HG02884 (cell line): ENCODE data around the gene SRPK3.
"Not testable (repeated sequence)": the region's sequence is repeated elsewhere in the genome, so short reads cannot be mapped to it uniquely, and the experiment has no call there.

Source experiments
- ATAC-seq: cut with Tn5 transposase; IDR thresholded peaks from one replicate; pipeline ENCODE4 v1.9.1; 2021; ENCODE audit warnings: mild to moderate bottlenecking, moderate library complexity; ENCODE audit not compliant: unreplicated experiment

Gene SRPK3

DNA sequence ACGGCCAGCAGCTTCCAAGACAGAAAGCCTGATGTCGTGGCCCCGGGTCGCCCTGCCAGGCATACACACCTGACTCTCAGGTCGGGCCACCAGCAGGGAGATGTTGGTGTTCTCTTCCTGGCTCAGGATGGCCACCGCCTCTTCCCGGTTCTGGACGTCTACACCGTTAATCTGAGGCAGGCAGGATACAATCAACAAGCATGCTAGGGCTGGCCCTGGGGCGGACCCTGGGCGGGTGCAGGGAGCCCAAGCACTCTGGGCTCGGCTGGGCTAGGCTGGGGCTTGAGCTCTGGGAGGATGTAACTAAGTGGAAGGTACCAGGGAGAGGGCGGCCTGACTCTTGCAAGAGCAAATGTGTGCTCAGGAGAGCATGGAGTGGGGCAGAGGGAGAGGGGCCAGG is 24.6 kb downstream of the SRPK3 start:
- ATAC-seq: no peak

DNA sequence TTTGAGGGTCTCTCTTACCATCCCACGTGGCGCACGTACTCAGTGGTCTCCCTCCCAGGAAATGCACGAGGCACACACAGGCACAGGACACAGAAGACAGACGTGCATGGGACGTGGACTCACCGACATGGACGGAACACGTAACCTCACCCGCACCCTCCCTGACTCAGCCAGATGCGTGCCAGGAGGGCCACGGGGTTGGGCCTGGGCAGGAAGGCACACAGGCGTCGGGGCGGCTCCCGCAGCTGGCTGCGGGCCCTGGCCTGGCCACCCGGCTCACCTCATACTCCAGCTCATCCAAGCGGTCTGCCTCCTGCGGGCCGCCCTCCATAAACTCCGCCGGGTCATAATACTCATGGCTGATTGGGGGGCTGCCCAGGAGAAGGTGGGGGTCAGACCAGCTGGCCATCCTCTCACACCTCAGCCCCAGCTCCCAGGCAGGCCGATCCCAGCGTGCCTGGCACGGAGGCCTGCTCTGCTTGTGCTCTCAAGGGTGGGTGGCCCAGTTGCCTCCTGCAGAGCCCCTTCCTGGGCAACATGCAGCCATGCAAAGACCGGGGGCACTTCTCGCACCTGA is 26.2 kb downstream of the SRPK3 start:
- no peak for ATAC-seq

DNA sequence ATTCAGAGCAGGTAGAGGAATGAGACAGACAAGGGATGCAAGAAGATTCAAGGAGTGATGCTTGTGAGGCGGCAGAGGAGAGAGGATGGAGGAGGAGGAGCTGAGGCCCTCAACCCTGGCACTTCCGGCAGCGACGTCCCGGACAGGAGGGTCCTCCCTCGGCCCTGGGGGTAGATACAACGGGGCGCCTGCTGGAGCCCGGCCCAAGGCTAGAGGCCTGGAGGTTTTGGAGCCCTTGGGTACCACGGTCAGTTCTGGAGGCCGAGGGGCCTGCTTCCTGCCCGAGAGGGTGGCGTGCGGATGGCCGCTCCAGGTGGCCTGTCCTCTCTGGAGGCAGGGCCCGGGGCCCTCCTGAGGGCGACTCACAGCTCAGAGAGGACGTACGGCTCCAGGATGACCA is 27.1 kb downstream of the SRPK3 start:
- no peak for ATAC-seq

DNA sequence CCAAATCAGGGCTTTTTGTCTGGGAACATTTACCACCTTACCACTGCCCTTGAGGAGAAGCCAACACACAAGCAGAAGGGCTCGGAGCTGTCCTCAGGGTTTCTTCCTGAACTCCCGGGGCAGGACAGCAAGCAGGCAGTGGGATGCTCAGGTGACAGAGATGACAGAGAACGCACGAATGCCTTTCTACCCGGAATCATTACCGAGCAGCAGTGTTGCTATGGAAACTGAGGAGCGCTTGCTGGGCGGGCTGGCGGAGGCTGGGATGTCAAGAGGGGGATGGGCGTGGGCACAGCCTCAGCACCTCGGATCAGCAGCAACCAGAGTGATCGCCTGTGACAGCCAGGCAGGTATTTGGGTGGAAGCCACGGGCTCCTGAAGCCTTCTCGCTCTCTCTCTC is 31.4 kb downstream of the SRPK3 start:
- no peak for ATAC-seq

DNA sequence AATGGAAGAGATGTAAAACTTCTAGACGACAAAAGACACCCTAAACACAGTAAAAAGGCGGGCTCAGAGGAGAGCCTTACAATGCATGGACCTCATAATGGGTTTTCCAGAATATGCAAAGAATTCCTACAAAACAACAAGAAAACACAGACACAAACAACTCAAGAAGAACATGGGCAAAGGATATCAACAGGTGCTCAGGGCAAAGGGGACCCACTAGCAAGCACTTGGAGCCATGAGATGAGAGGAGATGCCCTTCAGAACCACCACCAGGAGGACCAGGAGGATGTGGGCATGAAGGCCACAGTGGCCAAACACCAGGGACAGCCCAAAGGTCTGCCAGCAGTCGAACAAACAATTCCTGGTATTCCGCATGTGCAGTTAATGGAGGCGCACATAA is 32.3 kb downstream of the SRPK3 start:
- ATAC-seq: no peak

DNA sequence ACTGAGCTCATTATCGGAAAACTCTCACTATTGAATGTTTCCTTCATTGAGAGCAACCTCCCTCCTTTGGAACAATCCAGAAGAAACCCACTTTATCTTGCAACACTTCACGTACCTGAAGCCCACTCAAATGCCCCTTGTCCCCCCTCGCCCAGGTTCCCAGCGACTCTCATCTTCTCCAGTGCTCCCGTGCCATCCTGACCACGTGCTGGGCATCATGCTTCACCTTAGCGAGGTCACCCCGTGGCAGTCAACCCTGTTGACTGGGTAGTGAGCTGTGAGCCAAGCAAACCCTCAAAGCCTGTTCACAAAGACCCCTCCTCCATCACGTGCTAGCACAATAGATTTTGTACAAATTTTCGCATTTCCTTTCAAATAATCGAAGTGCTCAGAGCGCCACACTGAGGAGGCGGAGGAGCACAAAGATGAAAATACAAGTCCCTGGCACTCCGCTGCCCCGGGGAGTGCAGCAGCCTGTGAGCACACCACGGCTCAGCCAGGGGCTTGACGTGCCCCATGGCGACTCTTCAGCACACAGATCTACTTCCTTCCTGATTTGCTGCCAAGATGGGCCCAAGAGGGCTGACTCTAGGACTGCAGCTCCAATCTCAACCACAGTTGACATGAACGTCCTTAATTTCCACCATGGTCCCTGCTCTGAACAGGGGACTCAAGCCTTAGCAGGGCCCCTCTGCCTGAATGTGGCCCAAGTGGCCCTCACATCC is 33.9 kb downstream of the SRPK3 start:
- ATAC-seq: no peak

DNA sequence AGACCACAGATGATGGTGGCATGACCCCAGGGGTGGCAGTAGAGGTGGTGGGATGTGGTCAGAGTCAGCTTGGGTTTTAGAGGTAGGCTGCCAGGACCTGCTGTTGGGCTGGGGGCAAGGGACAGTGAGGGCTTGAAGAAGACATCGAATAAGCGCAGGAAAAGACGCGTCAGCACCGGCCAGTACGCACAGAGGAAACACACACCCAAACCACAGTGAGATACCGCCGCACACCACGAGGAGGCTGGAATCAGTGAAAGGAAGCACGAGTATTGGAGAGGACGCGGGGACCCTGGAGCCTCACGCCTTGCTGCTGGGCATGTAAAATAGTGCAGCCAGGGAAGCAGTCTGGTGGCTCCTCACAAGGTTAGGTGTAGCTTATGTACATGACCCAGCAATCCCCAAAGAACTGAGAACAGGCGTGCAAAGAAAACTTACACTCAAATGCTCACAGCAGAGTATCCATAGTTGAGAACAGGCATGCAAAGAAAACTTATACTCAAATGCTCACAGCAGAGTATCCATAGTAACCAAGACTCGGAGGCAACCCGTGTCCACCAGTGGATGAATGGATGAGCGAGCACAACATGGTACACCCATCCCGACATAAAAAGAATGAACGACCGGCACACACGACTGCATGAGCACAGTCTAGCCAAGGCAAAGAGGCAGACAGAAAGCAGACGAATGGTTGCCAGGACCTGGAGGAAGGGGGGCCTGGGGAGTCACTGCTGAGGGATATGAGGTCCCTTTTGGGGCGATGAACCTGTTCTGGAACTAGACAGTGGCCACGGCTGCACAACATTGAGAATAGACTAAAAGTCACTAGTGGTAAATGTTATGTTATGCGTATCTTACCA is 36.2 kb downstream of the SRPK3 start:
- ATAC-seq: no peak

DNA sequence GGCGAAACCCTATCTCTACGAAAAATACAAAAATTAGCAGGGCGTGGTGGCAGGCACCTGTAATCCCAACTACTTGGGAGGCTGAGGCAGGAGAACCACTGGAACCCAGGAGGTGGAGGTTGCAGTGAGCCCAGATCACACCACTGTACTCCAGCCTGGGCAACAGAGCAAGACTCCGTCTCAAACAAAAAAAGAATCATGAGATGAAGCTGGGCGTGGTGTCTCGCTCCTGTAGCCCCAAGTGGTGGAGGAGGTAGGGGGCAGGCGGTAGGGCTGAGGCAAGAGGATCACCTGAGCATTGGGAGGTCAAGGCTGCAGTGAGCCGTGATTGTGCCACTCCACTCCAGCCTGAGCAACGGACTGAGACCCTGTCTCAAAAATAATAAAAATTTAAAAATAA is 37.2 kb downstream of the SRPK3 start:
- ATAC-seq: not testable (repeated sequence)

DNA sequence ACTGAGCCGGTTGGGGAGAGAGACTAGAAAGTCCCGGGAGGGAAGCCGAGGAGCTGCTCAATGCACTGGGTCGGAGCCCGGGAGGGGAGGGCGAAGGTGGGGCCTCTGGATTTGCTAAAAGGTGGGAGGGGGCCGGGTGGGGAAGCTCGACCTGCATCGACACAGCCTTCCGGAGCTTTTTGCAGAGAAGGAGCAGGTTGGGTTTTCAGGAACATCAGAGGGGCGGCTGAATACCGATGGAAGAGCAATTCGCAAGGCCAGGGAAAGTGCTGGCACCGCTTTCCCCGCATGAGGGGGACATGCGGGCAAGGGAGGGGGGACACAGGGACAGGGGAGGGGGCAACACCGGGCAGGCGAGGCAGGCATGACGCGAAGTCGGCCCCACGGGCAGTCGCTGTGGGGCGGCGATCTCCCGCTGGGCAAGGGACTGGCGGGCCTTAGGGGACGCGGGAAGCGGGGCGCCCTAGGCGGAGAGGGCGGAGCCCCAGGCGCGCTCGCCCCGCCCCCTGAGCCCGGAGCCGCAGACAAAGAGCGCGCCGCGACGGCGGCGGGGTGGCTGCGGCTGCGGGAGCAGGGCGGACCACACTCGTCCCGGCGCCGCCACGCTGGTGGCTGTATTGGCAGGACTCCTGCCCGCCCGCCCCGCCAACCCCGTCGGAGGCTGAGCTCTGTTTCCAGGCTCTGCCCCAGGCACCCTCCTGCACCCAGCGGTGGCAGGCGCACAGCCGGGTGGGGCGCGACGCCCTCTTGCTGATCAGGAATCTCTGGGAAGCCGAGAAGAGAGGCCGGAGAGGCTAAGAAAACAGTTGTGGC is 37.9 kb downstream of the SRPK3 start:
- no peak for ATAC-seq

DNA sequence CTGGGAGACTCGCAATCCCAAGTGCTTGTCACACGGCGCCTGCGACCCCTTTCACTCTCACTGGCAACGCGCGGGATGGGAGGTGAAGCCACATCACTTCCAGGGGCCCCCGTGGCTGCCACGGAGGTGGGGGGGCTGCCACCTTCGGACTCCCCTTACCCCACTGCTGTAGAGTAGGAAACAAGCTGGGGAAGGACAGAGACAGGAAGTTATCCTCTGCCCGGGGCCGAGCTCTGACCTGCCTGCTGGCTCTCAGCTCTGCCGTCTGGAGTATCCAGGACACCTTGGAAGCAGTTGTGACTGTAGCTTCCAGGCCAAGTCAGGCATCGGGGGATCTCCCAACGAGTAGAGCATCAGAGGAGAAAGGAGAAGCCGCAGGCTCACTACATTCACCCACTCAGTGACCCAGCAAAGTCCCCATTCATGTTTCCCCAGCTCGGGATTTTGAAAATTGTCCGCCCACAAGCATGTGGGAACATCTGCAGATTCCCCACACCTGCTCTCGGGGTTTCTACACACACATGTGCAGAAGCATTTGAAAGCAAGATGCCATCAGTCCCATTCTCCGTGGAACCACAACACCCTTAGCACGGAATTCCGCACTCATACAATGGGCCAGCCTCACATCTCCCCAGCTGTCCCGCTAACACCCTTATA is 38.7 kb downstream of the SRPK3 start:
- no peak for ATAC-seq

DNA sequence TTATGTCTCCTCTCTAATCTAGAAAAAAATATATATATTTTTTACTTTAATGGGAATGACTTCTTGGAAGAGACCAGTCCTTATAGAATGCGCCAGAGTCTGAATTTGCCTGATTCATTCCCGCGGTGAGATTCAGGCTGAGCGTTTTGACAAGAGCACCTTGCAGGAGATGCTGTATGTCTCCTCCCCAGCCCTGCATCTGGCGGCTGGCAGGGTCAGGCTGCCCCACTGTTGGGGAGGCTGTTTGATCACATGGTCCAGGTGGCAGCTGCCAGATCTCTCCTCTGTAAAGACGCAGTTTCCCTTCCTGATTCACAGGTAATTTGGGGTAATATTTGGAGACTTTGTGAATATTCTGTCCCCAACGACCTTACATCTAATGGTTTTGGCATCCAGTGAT is 39.8 kb downstream of the SRPK3 start:
- no peak for ATAC-seq

DNA sequence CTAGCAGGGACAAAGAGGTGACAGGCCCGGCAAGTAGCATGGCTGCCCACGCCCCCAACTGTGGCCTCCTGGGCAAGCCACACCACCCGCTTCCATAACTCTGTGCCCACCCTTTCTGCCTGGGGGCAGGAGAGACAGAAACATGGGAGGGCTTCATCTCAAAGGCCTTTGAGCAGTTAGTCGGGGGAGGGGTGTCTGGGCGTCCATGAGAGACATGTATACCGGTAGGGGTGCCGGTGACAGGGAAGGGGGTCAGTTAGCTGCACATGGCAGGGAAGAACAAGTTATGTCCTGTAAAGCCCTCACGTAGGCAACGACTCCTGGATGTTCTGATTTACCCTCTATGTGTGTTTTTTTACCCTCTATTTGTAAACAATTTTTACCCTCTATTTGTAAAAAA is 40.2 kb downstream of the SRPK3 start:
- no peak for ATAC-seq

DNA sequence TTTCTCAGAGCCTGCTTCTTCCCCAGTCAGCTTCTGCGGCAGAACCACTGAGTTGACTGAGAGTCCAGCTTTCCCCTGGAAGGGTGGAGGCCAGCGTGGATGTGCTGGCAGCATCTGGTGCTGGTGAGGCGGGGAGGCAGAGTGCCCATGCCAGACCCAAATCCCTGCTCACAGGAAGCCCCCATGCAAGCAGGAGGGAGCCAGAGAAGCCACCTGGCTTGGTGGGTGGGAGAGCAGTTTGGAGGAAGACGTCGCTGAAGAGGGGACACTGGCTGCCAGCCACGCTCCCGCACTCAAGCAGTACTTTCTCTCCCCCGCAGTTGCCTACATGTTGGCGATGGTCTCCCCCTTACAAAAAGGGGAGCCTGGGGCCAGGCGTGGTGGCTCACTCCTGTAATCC is 43.5 kb downstream of the SRPK3 start:
- no peak for ATAC-seq

DNA sequence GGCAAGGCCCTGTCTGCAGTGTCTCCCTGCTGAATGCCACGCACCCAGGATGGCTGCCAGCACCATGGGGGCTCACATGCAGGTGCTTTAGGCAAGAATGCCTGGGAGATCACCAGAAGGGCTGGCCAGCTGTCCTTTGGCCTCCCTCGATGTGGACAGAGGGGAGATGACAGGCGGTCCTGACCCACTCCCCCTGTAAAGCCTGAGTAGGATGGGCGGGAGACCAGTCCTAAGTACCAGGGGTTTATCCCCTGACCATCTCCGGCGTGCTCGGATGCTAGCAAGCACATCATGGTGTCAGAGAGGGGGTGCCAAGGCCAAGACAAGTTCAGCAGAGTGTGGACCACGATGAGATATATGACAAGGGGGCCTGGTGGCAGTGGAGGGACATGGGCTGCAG is 44.2 kb downstream of the SRPK3 start:
- ATAC-seq: no peak

DNA sequence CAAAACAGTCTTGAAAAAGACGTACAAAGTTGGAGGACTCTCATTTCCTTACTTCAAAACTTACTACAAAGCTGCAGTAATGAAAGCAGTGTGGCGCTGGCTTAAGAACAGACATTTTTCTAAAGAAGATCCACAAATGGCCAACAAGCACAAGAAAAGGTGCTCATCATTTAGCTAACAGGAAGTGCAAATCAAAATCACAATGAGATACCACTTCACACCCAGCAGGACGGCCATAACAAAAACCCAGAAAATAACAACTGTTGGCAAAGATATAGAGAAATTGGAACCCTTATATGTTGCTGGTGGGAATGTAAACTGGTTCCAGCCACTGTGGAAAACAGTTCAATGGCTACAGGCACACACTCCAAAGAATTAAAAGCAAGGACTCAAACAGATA is 46.2 kb downstream of the SRPK3 start:
- ATAC-seq: no peak

DNA sequence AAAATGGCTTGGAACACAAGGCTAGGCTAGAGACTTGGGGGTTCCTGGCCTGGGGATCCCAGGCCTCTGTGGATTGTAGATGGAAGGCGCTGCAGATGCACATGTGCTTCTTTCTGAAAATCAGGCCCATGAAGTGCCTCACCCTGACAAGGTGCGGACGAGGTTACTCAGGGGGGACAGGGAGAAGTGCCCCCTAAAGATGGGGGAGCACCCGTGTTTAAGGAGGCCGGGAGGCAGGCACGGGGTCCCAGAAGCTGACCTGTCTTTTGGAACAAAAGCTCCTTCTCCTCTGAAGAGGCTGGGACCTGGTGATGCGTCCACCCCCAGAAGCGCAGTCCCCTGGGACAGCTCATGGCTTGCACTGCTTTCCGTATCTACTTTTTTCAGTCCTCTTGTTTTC is 47.1 kb downstream of the SRPK3 start:
- ATAC-seq: no peak

DNA sequence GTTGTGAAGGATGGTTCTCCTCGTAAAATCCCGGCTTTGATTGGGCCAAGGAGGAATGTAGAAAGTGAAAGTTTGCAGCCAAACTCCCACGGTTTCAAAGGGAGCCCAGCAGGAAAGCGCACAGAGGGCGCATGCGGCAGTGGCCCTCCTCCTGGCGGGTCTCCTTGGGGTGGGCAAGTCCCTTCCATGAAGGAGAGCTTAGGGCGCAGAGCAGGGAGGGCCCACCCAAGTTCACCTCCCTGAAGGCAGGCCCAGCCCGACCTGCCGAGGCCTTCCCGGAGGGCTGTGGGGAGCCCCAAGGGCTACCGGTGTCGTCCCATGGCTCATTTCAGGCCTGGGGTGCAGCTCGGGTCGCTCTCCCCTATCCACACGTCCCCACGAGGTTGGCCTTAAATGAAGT is 47.5 kb downstream of the SRPK3 start:
- no peak for ATAC-seq

DNA sequence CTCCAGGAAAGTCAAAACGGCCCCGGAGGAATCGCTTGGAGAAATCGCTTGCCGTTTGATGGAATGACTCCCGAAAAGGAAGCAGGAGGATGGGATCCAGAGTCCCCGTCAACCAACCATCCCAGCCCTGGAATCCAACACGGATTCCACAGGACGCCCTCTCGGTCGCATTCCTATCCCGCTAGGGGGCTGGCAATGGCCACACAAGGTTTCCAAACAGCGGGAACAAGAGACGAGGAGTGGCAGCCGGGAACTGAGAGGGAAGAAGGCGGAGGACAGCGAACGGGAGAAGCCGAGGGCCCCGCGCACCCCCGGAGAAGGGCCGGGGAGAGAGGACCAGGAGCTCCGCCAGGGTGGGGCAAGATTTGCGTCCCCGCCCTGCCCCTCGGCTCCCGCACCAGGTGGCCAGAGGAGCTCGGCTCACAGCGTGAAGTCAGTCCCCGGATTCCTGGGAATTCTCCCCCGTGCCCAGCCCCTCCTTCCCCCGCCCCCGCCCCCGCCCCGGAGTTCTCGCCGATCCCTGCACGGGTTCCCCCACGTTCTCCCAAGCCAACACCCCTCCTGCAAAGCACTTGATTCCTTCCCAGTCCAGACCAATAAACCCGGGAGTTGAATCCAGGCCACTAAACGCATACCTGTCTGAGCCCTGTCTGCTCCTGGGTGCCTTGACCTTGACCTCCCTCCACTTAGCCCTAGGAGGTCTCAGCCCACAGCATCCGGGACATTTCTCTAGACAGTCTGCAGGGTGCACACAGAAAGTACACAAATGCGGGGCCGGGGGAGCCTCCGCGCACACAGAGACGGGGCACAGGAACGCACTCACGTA is 48.1 kb downstream of the SRPK3 start:
- ATAC-seq: no peak

DNA sequence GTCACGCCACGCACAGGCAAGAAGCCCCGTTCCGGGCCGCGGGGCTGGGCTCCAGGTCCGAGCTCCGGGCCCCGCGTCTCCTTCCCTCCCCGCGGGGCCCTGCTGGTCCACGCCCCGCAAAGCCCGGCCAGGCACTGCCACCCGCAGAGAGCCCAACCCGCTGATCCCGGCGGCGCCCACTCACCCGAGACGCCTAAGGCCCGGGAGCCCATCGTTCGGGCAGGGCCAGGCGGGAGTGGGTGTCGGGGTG is 48.6 kb downstream of the SRPK3 start:
- no peak for ATAC-seq
